ENCODE results near the gene NCK2. TPM values are rescaled to one million over a fixed set of nuclear protein-coding genes. Genes with fewer than 3 reads are reported as not detected.
A peak's percentile ranks its signal among the peaks of the same experiment; 100 is the strongest.

Gene NCK2
- total RNA-seq, 1 donor from 2014 or later = 42.3 TPM

DNA sequence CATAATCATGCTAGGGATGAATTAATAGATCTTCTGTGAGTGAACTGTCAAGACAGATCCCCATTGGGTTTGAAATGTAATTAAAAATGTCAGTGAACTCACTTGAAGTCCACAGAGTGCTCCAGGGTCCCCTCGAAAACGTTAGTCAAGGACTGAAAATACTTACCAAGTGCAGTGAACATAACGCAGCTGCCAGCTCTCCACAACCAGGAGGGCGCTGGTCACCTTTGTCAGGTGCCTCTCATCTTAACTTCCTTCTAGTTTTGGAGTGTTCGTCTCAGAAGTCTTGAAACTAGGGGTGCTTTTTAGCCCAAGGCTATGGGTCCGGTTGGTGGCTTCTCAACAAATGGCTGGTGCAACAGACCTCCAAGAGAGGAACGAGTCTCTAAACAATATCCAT is 70.7 kb downstream of the NCK2 start:
- Histone ChIP-seq H3K4me3 (ENCODE audit: low read length in 3 of 3) (no peak overlapping the region), H3K9me3 (ENCODE audit: control insufficient read depth in 3 of 3, low read length in 3 of 3) (no peaks in the 10 kb centered on the region), H3K9ac (ENCODE audit: low read depth in 1 of 3, low read length in 3 of 3) (no peak overlapping the region), H3K27me3 (ENCODE audit: control insufficient read depth in 3 of 3, insufficient read depth in 3 of 3, low read length in 3 of 3) (no peaks in the 10 kb centered on the region), H3K36me3 (ENCODE audit: control insufficient read depth in 3 of 3, insufficient read depth in 3 of 3, low read length in 3 of 3) (peaks cover 3 to 7% (median 6%) of the 10 kb centered on the region in 3 donors), H3K4me1 (ENCODE audit: control insufficient read depth in 3 of 3, insufficient read depth in 3 of 3, low read length in 3 of 3) (peaks cover 31 to 38% (median 33%) of the 10 kb centered on the region in 3 donors), H3K27ac (ENCODE audit: low read depth, low read length) (no peak overlapping the region)

GRCh38 chr2:105820151-105820550 is 75.4 kb downstream of the NCK2 start:
- Histone ChIP-seq H3K27me3 (ENCODE audit: control insufficient read depth in 3 of 3, insufficient read depth in 3 of 3, low read length in 3 of 3) (no peaks in the 10 kb centered on the region), H3K4me3 (ENCODE audit: low read length in 3 of 3) (no peak overlapping the region), H3K27ac (ENCODE audit: low read depth, low read length) (no peak overlapping the region), H3K9me3 (ENCODE audit: control insufficient read depth in 3 of 3, low read length in 3 of 3) (no peaks in the 10 kb centered on the region), H3K36me3 (ENCODE audit: control insufficient read depth in 3 of 3, insufficient read depth in 3 of 3, low read length in 3 of 3) (peaks cover 3 to 7% (median 6%) of the 10 kb centered on the region in 3 donors), H3K4me1 (ENCODE audit: control insufficient read depth in 3 of 3, insufficient read depth in 3 of 3, low read length in 3 of 3) (peaks cover 22 to 41% (median 26%) of the 10 kb centered on the region in 3 donors), H3K9ac (ENCODE audit: low read depth in 1 of 3, low read length in 3 of 3) (no peak overlapping the region)

GRCh38 chr2:105820691-105821090 is 76.0 kb downstream of the NCK2 start:
- H3K9me3 ChIP-seq (ENCODE audit: control insufficient read depth in 3 of 3, low read length in 3 of 3) = no peaks in the 10 kb centered on the region
- no peak overlapping the region for H3K4me3 ChIP-seq (ENCODE audit: low read length in 3 of 3)
- H3K27ac ChIP-seq (ENCODE audit: low read depth, low read length) = no peak overlapping the region
- peaks cover 22 to 41% (median 26%) of the 10 kb centered on the region in 3 donors for H3K4me1 ChIP-seq (ENCODE audit: control insufficient read depth in 3 of 3, insufficient read depth in 3 of 3, low read length in 3 of 3)
- no peak overlapping the region for H3K9ac ChIP-seq (ENCODE audit: low read depth in 1 of 3, low read length in 3 of 3)
- H3K27me3 ChIP-seq (ENCODE audit: control insufficient read depth in 3 of 3, insufficient read depth in 3 of 3, low read length in 3 of 3) = no peaks in the 10 kb centered on the region
- peaks cover 3 to 7% (median 6%) of the 10 kb centered on the region in 3 donors for H3K36me3 ChIP-seq (ENCODE audit: control insufficient read depth in 3 of 3, insufficient read depth in 3 of 3, low read length in 3 of 3)

DNA sequence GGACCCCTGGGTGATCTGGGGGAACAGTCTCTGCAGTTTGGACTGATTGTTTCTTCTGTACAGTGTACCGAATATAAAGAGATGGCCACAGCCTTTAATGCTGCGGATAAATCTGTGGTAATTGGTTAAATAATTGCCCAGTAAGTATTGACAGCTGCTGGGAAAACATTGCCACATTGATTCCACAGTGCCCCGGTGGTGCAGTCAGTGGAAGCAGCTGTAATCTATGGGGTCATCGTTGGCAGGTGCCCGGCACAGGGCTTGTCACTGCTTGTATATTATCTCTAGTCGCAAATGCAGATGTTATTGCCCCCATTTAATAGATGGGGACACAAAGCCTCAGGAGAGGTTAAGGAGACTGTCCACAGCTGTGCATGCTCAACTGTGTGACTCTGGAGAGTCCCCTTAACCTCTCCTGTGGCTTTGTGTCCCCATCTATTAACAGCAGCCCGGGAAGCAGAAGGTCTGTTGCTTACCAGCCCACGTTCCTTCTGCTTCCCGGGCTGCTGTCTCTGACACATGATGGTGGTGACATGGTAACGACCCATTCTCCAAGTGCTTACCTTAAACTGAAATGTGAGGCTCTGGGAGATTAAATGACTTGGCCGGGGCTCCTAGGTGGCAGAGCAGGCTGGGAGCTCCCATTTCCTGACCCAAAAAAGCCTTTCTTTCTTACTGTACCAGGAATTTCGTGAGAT is 76.9 kb downstream of the NCK2 start:
- no peak overlapping the region for H3K9ac ChIP-seq (ENCODE audit: low read depth in 1 of 3, low read length in 3 of 3)
- H3K4me1 ChIP-seq (ENCODE audit: control insufficient read depth in 3 of 3, insufficient read depth in 3 of 3, low read length in 3 of 3) = peaks cover 22 to 41% (median 26%) of the 10 kb centered on the region in 3 donors
- H3K27ac ChIP-seq (ENCODE audit: low read depth, low read length) = no peak overlapping the region
- peaks cover 3 to 6% (median 5%) of the 10 kb centered on the region in 3 donors for H3K36me3 ChIP-seq (ENCODE audit: control insufficient read depth in 3 of 3, insufficient read depth in 3 of 3, low read length in 3 of 3)
- H3K9me3 ChIP-seq (ENCODE audit: control insufficient read depth in 3 of 3, low read length in 3 of 3) = no peaks in the 10 kb centered on the region
- H3K4me3 ChIP-seq (ENCODE audit: low read length in 3 of 3) = no peak overlapping the region
- H3K27me3 ChIP-seq (ENCODE audit: control insufficient read depth in 3 of 3, insufficient read depth in 3 of 3, low read length in 3 of 3) = no peaks in the 10 kb centered on the region

DNA sequence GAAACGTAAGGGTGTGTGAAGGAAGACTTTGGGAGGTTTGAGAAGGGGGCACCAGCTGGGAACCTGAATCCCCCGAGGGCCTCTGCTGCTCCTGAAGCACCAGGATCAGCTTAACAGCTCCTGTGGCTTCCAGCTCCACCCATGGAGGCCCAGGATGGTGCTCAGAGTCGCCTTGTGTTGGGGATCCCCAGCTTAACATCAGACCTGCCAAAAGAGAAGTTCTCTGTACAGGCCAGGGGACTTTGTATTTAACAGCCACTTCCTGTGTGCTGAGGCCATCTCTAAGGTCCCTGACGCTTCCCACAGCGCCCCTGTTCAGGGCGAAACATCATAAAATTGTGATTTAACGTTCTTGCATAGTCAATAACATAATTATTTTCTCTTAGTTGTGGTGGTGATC is 77.5 kb downstream of the NCK2 start:
- Histone ChIP-seq H3K9ac (ENCODE audit: low read depth in 1 of 3, low read length in 3 of 3) (no peak overlapping the region), H3K27me3 (ENCODE audit: control insufficient read depth in 3 of 3, insufficient read depth in 3 of 3, low read length in 3 of 3) (no peaks in the 10 kb centered on the region), H3K4me1 (ENCODE audit: control insufficient read depth in 3 of 3, insufficient read depth in 3 of 3, low read length in 3 of 3) (peaks cover 22 to 41% (median 26%) of the 10 kb centered on the region in 3 donors), H3K9me3 (ENCODE audit: control insufficient read depth in 3 of 3, low read length in 3 of 3) (peaks cover 0 to under 1% (median 0%) of the 10 kb centered on the region in 3 donors), H3K36me3 (ENCODE audit: control insufficient read depth in 3 of 3, insufficient read depth in 3 of 3, low read length in 3 of 3) (peaks cover under 1 to 1% (median 1%) of the 10 kb centered on the region in 3 donors), H3K4me3 (ENCODE audit: low read length in 3 of 3) (no peak overlapping the region), H3K27ac (ENCODE audit: low read depth, low read length) (no peak overlapping the region)

DNA sequence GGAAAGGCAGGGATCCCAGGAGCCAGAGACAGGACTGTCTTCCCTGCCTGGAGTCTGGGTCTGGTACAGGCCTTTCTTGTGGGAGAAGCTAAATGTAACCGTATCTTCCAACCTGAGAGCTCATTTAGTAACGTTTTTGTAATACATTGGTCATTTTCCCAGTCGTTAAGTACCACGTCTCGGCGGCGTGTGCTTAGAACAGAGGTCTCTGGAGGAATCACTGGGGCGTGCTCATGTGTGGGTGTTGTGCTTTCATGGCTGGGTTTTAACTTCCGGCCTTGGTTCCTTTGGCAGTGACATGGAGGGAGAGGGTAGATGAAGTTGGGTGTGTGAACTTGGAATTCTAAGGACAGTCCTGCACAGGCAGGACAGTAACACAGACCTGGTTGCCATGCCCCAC is 79.7 kb downstream of the NCK2 start:
- H3K9ac ChIP-seq (ENCODE audit: low read depth in 1 of 3, low read length in 3 of 3) = no peak overlapping the region
- H3K4me3 ChIP-seq (ENCODE audit: low read length in 3 of 3) = peak overlapping the region in 1 of 3 donors; percentile 2
- H3K27me3 ChIP-seq (ENCODE audit: control insufficient read depth in 3 of 3, insufficient read depth in 3 of 3, low read length in 3 of 3) = no peaks in the 10 kb centered on the region
- H3K27ac ChIP-seq (ENCODE audit: low read depth, low read length) = no peak overlapping the region
- H3K9me3 ChIP-seq (ENCODE audit: control insufficient read depth in 3 of 3, low read length in 3 of 3) = peaks cover 0 to 3% (median 0%) of the 10 kb centered on the region in 3 donors
- H3K4me1 ChIP-seq (ENCODE audit: control insufficient read depth in 3 of 3, insufficient read depth in 3 of 3, low read length in 3 of 3) = peaks cover 22 to 41% (median 26%) of the 10 kb centered on the region in 3 donors
- H3K36me3 ChIP-seq (ENCODE audit: control insufficient read depth in 3 of 3, insufficient read depth in 3 of 3, low read length in 3 of 3) = no peaks in the 10 kb centered on the region

DNA sequence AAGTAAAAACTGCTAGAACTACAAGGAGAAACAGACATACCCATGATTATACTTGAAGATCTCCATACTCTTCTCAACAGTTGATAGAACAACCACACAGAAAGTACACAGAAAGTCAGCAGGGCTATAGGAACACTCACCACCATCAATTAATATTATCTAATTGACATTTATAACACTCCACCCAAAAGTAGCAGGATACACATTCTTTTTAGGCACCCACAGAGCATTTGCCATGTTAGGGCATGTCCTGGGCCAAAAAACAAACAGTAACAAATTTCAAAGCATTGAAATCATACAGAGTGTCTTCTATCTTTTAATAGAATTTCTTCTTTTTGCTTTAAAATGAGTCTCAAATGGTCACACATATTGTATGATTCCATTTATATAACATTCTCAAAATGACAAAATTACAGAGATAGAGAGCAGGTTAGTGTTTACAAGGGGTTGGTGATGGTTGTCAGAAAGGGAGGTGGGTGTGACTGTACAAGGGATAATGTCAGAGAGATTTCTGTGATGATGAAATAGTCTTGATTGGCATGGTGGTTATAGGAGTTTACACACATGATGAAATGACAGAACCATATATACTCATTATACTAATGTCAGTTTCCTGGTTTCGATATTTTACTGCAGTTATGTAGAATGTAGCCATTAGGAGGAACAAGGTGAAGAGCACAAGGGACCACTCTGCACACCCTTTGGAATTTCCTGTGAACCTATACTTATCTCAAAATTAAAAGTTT is 82.8 kb downstream of the NCK2 start:
- no peaks in the 10 kb centered on the region for H3K27me3 ChIP-seq (ENCODE audit: control insufficient read depth in 3 of 3, insufficient read depth in 3 of 3, low read length in 3 of 3)
- H3K36me3 ChIP-seq (ENCODE audit: control insufficient read depth in 3 of 3, insufficient read depth in 3 of 3, low read length in 3 of 3) = no peaks in the 10 kb centered on the region
- H3K4me3 ChIP-seq (ENCODE audit: low read length in 3 of 3) = no peak overlapping the region
- peaks cover 0 to 3% (median 3%) of the 10 kb centered on the region in 3 donors for H3K9me3 ChIP-seq (ENCODE audit: control insufficient read depth in 3 of 3, low read length in 3 of 3)
- H3K27ac ChIP-seq (ENCODE audit: low read depth, low read length) = no peak overlapping the region
- H3K9ac ChIP-seq (ENCODE audit: low read depth in 1 of 3, low read length in 3 of 3) = no peak overlapping the region
- peaks cover 11 to 24% (median 14%) of the 10 kb centered on the region in 3 donors for H3K4me1 ChIP-seq (ENCODE audit: control insufficient read depth in 3 of 3, insufficient read depth in 3 of 3, low read length in 3 of 3)

- Histone ChIP-seq H3K27me3 (ENCODE audit: control insufficient read depth in 3 of 3, insufficient read depth in 3 of 3, low read length in 3 of 3) (no peaks in the 10 kb centered on the region), H3K9me3 (ENCODE audit: control insufficient read depth in 3 of 3, low read length in 3 of 3) (peaks cover 0 to 3% (median 3%) of the 10 kb centered on the region in 3 donors), H3K9ac (ENCODE audit: low read depth in 1 of 3, low read length in 3 of 3) (no peak overlapping the region), H3K27ac (ENCODE audit: low read depth, low read length) (no peak overlapping the region), H3K36me3 (ENCODE audit: control insufficient read depth in 3 of 3, insufficient read depth in 3 of 3, low read length in 3 of 3) (no peaks in the 10 kb centered on the region), H3K4me3 (ENCODE audit: low read length in 3 of 3) (no peak overlapping the region), H3K4me1 (ENCODE audit: control insufficient read depth in 3 of 3, insufficient read depth in 3 of 3, low read length in 3 of 3) (peaks cover 8 to 14% (median 9%) of the 10 kb centered on the region in 3 donors)
These were observed 83.8 kb downstream of the NCK2 start for GRCh38 chr2:105828558-105828957.

GRCh38 chr2:105834931-105835330 is 90.2 kb downstream of the NCK2 start:
- peaks cover 0 to 3% (median 2%) of the 10 kb centered on the region in 3 donors for H3K9me3 ChIP-seq (ENCODE audit: control insufficient read depth in 3 of 3, low read length in 3 of 3)
- no peak overlapping the region for H3K4me3 ChIP-seq (ENCODE audit: low read length in 3 of 3)
- no peak overlapping the region for H3K27ac ChIP-seq (ENCODE audit: low read depth, low read length)
- peaks cover 0 to 24% (median 10%) of the 10 kb centered on the region in 3 donors for H3K4me1 ChIP-seq (ENCODE audit: control insufficient read depth in 3 of 3, insufficient read depth in 3 of 3, low read length in 3 of 3)
- H3K27me3 ChIP-seq (ENCODE audit: control insufficient read depth in 3 of 3, insufficient read depth in 3 of 3, low read length in 3 of 3) = no peaks in the 10 kb centered on the region
- H3K36me3 ChIP-seq (ENCODE audit: control insufficient read depth in 3 of 3, insufficient read depth in 3 of 3, low read length in 3 of 3) = peaks cover 0 to 2% (median 0%) of the 10 kb centered on the region in 3 donors
- no peak overlapping the region for H3K9ac ChIP-seq (ENCODE audit: low read depth in 1 of 3, low read length in 3 of 3)

DNA sequence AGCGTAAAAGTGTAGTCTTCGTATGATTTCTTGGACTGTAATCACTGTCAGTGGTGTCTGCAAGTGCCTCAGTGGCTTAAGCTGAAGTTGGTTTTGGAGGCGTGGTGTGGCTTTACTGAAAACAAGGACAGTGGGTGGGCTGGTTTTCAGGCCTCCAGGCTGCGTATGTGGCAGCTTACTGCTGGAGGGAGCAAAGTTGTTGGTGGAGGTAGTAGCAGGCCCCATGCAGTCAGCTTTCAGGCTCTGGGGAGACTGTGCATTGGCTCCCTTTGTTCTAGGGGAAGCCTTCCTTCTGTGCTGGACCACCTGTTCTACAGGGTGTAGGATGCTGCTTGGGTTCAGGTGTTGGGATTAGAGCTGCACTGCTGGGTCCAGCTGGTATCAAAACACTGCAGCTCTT is 91.6 kb downstream of the NCK2 start:
- peaks cover 0 to 2% (median 0%) of the 10 kb centered on the region in 3 donors for H3K36me3 ChIP-seq (ENCODE audit: control insufficient read depth in 3 of 3, insufficient read depth in 3 of 3, low read length in 3 of 3)
- H3K9ac ChIP-seq (ENCODE audit: low read depth in 1 of 3, low read length in 3 of 3) = no peak overlapping the region
- peaks cover 0 to 3% (median 2%) of the 10 kb centered on the region in 3 donors for H3K9me3 ChIP-seq (ENCODE audit: control insufficient read depth in 3 of 3, low read length in 3 of 3)
- H3K27me3 ChIP-seq (ENCODE audit: control insufficient read depth in 3 of 3, insufficient read depth in 3 of 3, low read length in 3 of 3) = no peaks in the 10 kb centered on the region
- H3K4me1 ChIP-seq (ENCODE audit: control insufficient read depth in 3 of 3, insufficient read depth in 3 of 3, low read length in 3 of 3) = peaks cover 0 to 33% (median 20%) of the 10 kb centered on the region in 3 donors
- H3K4me3 ChIP-seq (ENCODE audit: low read length in 3 of 3) = no peak overlapping the region
- no peak overlapping the region for H3K27ac ChIP-seq (ENCODE audit: low read depth, low read length)
